RWPE1 (cell line): ENCODE data around the gene PAFAH2.

Experiments
- CTCF ChIA-PET: fragments of 350-600 bp; sonication (Branson Sonifier 250); formaldehyde crosslinking; extraction: SDS; loops from one replicate; lab custom pipeline; 2021; lab: Yijun Ruan, JAX
- POLR2A ChIA-PET: fragments of 400-600 bp; formaldehyde crosslinking; extraction: SDS; loops from one replicate; lab custom pipeline; 2020; ENCODE audit warnings: antibody characterized with exemption; ENCODE audit not compliant: low non-redundant PET; lab: Yijun Ruan, JAX
- DNase-seq: peaks from one replicate; pipeline ENCODE4 v3.0.0; 2012; ENCODE audit warnings: low spot score
- H3K27ac ChIP-seq: fragments of 450-650 bp; 2 replicates; pipeline ENCODE4 v1.5.1; 2017
- CTCF ChIP-seq: fragments of 450-650 bp; conservative IDR thresholded peaks from 2 replicates; pipeline ENCODE4 v1.5.1; 2017; ENCODE audit warnings: low read depth, mild to moderate bottlenecking

The PAFAH2 gene

GRCh38 chr1:26037904-26038303 lies 40.0 kb upstream of the PAFAH2 start:
- TF ChIP-seq CTCF = no peak
- no peak overlapping the region for H3K27ac ChIP-seq
- DNase-seq = no peak
- CTCF ChIA-PET = interaction anchor here (1.2 kb wide), 1 partner anchor 432 kb away, joined by 4 read pairs; no protein-coding TSS in a partner anchor
- POLR2A ChIA-PET = no interaction called here

DNA sequence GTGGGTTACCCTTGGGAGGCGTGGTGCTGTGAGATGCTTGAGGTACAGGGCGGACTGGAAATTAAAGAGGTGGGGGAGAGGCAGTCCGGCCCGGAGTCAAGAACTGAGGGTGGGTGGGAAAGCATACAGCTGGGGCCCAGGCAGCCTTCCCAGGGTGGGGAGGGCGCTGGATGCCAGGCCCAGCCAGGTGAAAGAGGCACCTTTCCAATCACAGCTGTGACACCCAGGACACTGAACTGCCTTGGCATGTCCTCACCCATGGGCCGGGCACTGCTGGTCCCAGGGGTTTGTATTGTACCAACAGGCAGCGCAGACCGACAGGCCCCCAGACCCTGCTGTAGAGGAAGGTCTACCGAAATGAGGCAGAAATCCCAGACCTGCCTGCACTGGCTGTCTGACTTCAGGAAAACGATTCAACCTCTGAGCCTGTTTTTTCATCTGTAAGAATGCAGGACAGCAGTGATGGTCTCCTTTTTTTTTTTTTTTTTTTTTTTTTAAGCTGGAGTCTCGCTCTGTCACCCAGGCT lies 39.0 kb upstream of the PAFAH2 start:
- H3K27ac ChIP-seq = no peak overlapping the region; the same call in 1 of the 2 replicates
- no peak for TF ChIP-seq CTCF
- ChIA-PET POLR2A (interaction anchor here (0.7 kb wide), 1 partner anchor 108 kb away, joined by 3 read pairs; no protein-coding TSS in a partner anchor), CTCF (interaction anchor here (0.6 to 1.4 kb wide), 12 partner anchors 8 to 381 kb away, joined by 3 to 16 read pairs (median 5); no protein-coding TSS in a partner anchor)
- no peak for DNase-seq

GRCh38 chr1:26035959-26036755 lies 38.3 kb upstream of the PAFAH2 start:
- DNase-seq = peak; percentile 82
- POLR2A ChIA-PET = interaction anchor here (0.7 kb wide), 1 partner anchor 109 kb away, joined by 3 read pairs; no protein-coding TSS in a partner anchor
- peak; percentile 97 for TF ChIP-seq CTCF
- peak overlapping the region; percentile 74 for H3K27ac ChIP-seq
- CTCF ChIA-PET = interaction anchor here (0.5 to 1.4 kb wide), 17 partner anchors 8 to 381 kb away, joined by 3 to 16 read pairs (median 4); no protein-coding TSS in a partner anchor

DNA sequence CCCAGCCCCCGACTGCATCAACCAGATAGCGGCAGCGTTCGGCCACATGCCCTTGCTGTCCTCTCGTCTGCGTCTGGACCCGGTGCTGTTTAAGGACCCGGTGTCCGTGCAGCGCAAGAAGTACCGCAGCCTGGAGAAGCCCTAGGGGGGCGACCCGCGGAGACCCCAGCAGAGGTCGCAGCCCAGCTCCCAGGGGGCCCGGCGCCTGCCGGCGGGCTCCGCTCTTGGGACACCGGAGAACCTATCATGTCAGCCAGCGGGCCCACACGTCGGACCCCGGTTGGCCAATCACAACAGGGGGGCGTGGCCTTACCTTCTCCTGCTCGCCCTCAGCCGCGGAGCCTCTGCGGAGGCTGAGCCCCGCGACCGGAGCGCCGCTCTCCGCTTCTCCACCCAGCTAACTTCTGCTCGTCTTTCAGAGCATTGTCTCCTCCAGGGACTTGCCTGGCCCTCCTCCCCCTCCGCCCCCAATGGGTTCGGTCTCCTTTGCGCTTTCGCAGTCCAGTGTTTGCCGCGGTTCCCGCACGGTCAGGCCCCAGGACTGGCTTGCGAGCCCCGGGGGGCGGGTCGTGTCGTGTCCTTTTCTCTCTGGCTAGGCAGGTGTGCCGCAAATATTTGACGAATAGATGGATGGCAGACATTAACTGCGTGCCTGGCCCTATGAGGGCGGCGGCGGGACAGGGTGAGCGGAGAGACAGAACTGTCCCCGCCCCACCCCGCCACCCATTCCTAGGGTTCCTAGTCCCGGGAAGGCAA lies 37.5 kb upstream of the PAFAH2 start:
- CTCF ChIA-PET = interaction anchor here (0.6 to 1.6 kb wide), 11 partner anchors 9 to 410 kb away, joined by 3 to 16 read pairs (median 3); partner anchors contain the start of gene ZNF593
- TF ChIP-seq CTCF = no peak; the same call in 1 of the 2 replicates
- POLR2A ChIA-PET = interaction anchor here (0.8 kb wide), 1 partner anchor 11 kb away, joined by 4 read pairs; no protein-coding TSS in a partner anchor
- peak; percentile 97 for DNase-seq
- H3K27ac ChIP-seq = peak overlapping the region; percentile 74

DNA sequence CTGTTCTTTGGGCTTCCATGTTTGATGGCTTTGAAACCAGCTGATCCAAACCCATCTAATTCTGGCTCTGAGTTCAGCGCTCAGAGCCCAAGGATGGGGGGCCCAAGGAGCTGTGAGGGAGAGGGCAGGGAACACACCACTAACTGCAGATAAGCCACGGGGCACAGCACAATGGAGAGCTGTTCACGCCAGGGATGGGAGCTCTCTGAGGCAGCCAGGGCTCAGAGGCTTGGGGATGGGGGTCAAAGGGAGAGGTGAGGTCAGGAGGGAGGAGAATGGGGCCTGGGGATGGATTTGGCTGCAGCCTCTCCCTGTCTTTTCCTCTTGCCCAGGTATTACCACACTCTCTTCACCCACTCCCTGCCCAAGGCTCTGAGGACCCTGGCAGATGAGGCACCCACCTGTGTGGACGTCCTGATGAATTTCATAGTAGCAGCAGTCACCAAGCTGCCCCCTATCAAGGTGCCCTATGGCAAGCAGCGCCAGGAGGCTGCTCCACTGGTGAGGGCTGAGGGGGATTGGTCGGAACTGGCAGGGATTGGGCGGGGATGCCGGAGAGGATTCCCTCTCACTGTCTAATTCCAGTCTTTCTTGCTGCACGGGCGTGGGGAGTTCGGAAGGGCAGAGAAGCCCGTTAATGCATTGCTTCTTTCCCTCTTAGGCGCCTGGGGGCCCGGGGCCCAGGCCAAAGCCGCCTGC lies 36.8 kb upstream of the PAFAH2 start:
- POLR2A ChIA-PET = interaction anchor here (0.8 kb wide), 1 partner anchor 10 kb away, joined by 4 read pairs; no protein-coding TSS in a partner anchor
- no peak for TF ChIP-seq CTCF
- CTCF ChIA-PET = interaction anchor here (0.6 to 1.6 kb wide), 6 partner anchors 9 to 410 kb away, joined by 3 to 6 read pairs (median 3); partner anchors contain the start of gene ZNF593
- no peak for DNase-seq
- H3K27ac ChIP-seq = peak overlapping the region; percentile 74
